ENCODE results near the gene SLC38A10.

Gene SLC38A10

DNA sequence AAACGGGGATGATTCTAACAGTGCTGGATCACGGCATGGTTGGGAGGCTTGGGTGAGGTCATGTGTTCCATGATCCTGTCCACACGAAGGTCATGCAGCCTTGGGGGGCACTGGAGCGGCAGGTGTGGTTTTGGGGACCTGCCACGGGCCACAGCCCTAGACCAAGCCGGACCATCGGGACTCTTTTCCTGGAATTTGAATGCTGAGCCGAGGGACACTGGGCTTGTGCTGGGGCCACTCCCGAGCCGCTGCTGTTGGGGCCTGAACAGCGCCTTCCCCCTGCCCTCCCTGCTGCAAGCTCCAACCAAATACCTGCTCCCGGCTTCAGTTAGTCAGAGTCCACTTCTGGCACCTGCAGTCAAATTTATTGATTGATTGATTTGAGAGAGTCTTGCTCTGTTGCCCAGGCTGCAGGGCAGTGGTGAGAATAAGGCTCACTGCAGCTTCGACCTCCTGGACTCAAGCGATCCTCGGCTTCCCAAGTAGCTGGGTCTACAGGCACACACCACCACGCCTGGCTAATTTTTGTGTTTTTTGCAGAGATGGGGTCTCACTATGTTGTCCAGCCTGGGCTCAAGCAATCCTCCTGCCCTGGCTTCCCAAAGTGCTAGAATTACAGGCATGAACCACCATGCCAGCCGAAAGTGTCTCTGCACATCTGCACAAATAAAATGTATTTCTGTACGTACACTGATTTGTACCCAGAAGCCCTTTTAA is 37.2 kb upstream of the SLC38A10 start:
- DNase-seq, result no peak
- in situ Hi-C loops (cut with MboI; ENCODE audit: low pct_unique_long_range_greater_than_20kb, low sequenced_read_pairs), result no loop called here

DNA sequence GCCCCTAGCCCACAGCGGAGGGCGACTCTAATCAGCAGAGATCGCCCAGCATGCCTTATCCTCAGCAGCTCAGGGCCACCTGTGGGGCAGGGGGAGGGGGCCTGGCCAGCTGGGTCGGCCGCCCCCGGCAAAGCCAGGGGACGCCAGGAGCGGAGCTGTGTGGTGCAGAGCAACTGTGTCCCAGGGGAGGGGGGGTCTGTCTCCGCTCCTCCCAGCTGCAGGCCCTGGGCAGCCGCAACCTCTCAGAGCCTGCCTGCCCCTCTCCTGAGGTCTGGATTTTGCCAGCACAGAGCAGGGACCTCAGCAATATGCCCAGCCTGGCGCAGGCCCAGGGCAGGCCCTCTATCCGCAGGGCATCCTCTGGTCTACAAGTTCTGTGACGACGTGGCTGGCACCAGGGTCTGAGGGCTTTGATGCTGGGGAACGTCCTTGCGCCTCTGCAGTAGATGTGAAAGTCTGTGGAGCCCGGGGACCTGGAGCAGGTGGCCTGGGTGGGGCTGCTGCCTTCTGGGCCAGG is 36.5 kb upstream of the SLC38A10 start:
- DNase-seq, result no peak
- in situ Hi-C loops (cut with MboI; ENCODE audit: low pct_unique_long_range_greater_than_20kb, low sequenced_read_pairs), result no loop called here

DNA sequence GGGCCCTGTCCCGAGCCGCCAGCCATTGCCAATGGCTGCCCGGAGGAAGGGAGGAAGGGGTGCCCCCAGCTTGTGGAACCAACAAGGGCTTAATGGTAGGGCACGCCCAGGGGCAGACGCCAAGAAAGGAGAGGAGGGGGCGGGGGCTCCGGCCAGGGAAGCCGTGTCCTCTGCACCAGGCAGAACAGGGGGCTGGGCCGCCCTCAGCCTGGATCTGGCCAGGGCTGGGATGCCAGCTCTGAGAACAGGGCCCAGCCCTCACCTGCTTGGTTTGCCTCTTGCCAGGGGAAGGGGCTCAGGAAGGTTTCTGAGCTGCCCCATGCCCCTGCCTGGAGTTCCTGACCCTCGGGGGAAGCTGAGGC is 35.8 kb upstream of the SLC38A10 start:
- in situ Hi-C loops (cut with MboI; ENCODE audit: low pct_unique_long_range_greater_than_20kb, low sequenced_read_pairs), result no loop called here
- no peak for DNase-seq

DNA sequence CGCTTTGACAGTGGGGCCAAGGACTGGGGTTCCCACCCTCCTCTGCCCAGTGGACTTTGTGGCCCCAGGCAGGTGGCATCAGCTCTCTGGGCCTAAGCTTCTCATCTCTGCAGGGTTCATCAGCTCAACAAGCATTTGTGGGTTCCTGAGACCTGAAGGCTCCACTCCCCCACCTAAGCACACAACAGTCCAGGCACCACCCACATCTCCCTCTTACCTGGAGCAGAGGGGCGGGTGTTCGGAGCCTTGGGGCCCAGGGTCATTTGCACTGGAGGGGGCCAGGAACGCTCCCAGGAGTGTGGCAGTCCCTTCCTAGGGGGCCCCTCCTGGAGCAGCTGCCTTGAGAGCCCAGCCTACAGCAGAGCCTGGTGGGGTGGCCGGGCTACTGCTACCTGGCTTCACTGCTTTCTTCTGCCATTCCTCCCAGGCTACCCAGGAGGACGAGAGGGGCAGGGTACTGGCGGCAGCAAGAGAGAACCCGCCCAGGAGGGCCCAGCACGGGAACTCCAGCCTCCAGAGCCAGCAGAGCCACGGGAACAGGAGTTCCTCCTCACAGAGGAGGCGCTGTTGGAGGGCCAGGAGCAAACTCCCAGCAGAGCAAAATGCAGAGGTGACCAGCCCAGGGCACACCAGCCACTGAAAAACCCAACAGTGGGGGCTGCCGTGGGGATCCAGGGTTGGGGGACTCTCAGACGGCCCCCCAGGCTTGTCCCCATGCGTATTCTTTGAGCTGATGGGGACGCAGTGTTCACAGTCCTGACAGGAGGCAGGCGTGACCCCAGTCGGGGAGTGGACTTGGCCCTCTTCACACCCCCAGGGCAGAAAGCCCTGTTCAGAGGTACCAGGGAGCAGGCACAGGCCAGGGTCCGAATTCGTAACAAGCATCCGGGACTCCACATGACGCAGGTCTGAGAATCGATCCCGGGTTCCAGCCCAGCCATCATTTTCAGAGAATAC is 35.1 kb upstream of the SLC38A10 start:
- DNase-seq, result no peak
- in situ Hi-C loops (cut with MboI; ENCODE audit: low pct_unique_long_range_greater_than_20kb, low sequenced_read_pairs), result no loop called here

DNA sequence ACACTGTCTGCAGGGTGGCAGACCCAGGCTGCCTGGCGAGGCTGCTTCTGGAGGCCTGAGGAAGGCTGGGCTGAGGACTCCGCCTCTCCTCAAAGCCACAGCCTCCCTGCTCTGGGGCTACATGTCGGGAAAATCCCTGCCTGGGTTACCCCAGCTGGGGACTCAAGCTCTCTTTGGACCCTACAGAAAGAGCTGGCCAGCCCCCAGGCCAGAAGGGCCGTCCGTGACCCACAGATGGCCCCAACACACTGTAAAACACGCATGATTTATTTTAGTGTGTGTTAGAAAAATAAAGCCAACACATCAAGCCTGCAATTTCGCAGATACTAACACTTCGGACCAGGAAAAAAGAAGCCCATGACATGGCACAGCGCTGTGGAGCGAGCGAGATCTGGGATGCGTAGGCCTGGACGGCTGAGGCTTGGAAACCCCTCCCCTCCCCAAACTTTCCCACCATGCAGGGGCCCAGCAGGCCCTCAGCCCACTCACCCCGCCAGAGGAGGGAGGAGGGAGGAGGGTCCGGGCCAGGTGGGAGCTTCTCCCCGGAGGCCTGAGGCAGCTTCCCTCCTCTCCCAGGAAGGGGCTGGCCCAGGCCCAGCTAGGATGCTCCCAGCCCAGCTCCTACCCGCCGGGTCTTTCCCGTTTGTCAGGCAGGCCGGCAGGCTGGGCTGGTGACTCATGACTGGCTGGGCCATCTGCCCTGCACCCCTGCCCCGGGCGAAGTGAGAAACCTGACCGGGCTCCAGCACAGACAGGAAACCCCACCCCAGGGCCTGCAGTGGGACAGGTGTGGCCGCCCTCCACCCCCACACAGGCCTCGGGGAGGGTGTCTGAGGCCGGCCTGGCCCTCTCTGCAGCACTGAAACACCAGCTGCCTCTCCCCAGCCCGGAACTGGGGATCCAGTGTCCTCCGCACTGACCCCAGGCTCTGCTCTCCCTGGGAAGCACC is 34.1 kb upstream of the SLC38A10 start:
- no peak for DNase-seq
- in situ Hi-C loops (cut with MboI; ENCODE audit: low pct_unique_long_range_greater_than_20kb, low sequenced_read_pairs), result no loop called here

DNA sequence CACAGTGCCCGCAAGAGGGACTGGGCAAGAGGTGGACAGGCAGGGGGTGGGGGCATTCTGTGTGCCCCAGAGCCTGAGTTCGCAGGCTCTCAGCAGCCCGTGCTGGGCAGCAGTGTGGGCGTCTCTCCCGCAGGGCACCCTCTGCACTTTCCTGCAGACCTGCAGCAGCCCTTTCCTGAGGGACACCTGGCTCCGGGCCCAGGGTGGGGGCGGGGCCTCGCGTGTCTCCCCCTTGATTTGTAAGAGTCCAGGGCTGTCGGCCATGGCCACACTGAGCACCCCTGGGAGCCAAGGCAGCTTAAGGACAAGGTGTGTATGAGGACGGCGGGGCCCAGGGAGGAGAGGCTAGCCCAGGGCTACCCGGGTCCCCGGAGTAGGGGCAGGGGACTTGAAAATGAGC is 33.4 kb upstream of the SLC38A10 start:
- no peak for DNase-seq
- in situ Hi-C loops (cut with MboI; ENCODE audit: low pct_unique_long_range_greater_than_20kb, low sequenced_read_pairs), result no loop called here

DNA sequence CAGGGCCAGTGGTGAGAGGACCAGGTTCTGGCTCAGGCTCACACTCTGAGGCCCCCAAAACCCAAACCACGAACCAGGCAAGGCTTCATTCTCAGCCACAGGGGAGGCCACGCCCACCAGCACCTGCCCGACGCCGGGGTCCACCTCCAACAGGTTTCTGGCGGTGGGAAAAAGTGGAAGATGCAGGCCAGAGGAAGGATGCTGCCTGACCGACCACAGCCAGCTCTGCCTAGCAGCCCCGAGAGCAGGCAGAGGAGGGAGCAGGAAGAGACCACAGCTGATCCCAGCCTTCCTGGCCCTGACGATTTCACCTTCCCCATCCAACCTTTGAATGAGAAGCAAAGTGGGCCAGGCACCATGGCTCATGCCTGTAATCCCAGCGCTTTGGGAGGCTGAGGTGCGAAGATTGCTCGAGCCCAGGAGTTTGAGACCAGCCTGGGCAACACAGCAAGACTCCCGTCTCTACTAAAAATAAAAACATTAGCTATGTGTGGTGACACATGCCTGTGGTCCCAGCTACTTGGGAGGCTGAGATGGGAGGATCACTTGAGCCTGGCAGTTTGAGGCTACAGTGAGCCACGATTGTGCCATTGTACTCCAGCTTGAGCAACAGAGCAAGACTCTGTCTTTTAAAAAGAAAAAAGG is 30.7 kb upstream of the SLC38A10 start:
- no peak for DNase-seq
- in situ Hi-C loops (cut with MboI; ENCODE audit: low pct_unique_long_range_greater_than_20kb, low sequenced_read_pairs), result no loop called here

DNA sequence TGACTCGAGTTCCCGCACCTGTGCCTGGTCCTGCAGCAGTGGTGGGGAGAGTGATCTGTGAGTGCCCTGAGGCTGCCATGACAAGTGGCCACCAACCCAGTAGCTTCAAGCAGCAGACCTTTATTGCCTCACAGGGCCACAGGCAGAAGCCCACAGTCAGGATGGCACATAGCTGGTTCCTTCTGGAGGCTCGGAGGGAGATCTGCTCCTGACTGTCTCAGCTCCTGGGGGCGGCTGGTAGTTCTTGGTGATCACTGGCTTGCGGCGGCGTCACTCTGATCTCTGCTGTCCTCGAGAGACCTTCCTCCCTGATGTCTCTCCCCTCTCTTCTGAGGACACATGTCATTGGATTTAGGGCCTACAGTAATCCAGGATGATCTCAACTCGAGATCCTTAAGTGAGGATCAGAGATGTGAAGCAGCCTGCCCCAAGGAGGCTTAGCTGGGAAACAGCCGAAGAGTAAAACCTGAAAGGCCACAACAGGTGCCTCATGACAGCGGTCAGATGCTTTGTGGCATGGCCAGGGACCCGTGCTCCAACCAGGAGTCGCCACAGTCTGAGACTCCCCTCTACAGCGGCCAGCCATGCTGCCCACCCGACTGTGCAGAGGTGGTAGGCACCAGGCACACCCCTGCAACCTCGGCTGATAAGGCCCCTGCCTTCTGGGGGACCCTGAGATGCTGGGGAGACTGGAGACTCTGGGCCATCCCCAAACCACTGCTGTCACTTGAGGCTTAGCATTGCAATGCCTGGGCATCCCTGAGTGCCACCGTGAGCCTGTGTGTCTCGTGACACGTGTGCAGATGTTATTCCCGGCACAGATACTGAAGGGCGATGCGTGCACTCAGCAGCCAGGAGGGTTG is 30.0 kb upstream of the SLC38A10 start:
- DNase-seq, result no peak
- in situ Hi-C loops (cut with MboI; ENCODE audit: low pct_unique_long_range_greater_than_20kb, low sequenced_read_pairs), result no loop called here

DNA sequence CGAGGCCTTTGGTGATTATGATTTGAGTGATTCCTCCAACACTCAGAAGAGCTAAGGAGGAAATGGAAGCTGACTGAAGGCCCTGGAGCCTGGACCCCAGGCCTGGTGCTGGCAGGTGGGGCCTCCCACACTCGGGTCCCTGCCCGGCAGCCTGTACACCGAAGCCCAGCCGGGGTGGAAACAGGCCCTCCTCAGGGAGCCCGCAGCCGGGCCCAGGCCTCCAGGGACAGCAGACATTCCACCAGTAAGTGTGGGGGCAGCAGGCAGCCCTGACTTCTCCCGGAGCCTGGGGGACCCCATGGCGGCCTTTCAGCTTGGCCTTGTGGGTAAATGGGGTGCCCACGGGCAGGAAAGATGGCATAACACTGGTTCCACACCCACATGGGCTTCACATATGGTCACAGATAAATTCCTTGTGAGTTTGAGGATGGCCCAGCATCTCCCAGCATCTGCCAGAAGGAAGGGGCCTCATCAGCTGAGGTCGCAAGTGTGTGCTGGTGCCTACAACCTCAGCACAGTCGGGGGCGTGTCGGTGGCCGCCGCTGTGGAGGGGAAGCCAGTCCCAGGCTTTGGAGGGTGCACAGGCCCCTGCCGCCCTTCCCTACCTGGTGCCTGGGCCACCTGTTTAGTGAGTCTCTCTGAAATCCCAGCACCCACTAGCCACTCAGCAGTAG is 29.2 kb upstream of the SLC38A10 start:
- in situ Hi-C loops (cut with MboI; ENCODE audit: low pct_unique_long_range_greater_than_20kb, low sequenced_read_pairs), result no loop called here
- DNase-seq, result no peak

DNA sequence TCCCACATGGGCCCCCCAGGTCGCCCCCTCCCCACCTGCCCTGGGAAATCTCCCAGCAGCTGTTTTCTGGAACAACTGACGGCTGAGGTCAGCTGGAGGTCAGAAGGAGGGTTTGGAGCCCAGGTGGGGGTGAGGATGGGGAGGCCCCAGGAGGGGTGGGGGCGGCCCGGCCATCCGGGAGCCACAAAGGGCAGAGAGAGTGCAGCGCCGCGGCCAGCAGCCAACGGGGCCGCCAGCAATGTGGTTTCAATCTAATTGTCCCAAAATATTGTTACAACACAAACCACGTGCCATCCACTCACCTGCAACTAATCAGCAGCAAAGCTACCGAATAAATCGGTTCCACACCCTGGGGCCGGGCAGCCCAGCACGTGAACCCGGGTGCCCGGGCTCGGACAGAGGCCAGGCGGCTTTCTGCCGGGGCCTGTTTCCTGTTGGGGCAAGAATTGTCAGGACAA is 28.3 kb upstream of the SLC38A10 start:
- in situ Hi-C loops (cut with MboI; ENCODE audit: low pct_unique_long_range_greater_than_20kb, low sequenced_read_pairs), result no loop called here
- DNase-seq, result no peak

DNA sequence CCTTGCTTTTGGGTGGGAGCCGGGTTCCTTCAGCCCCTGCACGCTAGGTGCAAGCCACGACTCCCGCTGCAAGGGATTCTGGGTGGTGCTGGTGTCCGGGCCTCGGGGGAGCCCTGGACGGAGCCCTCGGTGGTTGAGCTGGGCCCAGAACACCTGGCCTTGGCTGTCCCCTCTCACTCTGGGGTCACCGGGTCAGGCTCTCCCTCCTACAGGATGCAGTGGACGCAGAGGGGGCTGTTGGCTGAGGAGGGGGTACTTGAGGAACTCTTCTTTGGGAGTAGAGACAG is 27.9 kb upstream of the SLC38A10 start:
- in situ Hi-C loops (cut with MboI; ENCODE audit: low pct_unique_long_range_greater_than_20kb, low sequenced_read_pairs), result no loop called here
- DNase-seq, result no peak

DNA sequence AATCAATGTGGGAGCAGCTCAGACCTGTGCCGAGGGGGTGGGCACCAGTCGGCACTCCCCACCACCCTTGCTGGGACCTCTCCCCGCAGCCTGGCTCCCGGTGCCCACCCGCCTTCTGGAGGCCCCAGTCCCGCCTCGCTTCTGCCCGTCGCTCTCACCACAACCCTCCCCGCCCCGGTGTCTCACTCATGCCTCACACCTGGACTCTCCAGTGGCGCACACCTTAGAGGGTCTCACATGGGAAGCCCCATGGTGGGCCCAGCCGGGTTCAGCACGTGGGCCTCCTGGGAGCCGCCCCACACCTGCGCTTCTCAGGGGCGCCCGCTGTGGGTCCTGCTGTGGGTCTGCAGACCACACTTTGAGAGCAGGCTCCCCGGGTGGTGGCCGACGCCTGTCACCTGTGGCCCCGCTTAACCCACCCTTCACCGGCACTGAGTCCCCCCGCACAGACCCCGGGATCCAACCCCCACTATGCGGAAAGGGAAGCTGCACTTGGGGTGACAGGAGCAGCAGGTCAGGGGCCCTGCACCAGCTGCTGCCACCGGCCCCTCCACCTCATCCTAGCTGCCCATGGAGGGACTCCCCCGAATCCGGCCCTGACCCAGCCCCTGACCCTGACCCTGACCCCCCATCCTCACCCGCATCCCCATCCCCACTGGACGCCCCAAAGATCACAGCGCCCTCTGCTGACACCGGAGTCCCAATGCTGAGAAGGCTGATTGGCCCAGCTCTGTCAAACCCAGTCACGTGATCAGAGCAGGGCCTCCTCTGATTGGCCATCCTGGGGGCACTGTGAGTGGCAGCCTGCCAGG is 27.4 kb upstream of the SLC38A10 start:
- DNase-seq, result no peak
- in situ Hi-C loops (cut with MboI; ENCODE audit: low pct_unique_long_range_greater_than_20kb, low sequenced_read_pairs), result no loop called here

DNA sequence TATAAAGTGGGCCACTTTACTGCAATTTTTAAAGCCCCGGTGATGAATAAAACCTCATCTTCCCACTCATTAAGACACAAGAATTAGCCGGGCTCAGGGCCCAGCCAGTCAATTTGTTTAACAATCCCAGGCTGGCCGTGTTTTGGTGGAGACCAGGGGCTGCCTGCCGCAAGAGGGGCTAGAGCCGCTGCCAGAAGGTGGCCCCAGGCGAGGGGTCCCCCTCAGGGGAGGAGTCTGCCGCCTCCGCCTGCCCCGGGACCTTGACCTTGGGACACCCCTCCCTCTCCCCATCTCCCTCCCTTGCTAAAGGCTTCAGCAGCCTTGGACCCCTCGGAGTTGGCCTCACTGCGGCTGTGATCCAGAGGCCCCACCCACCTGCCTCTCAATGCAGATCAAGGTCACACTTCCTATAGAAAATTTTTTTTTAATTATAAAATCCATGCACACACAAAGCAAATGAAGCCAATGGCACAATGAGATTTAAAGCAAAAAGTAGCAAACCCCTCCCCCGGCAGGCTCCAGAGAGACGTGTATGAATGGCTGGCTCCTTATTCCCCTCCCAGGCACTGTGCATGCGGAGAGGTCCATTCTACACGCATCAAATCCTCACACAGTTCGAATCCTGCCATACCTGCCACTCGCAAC is 23.0 kb upstream of the SLC38A10 start:
- in situ Hi-C loops (cut with MboI; ENCODE audit: low pct_unique_long_range_greater_than_20kb, low sequenced_read_pairs), result no loop called here
- no peak for DNase-seq

DNA sequence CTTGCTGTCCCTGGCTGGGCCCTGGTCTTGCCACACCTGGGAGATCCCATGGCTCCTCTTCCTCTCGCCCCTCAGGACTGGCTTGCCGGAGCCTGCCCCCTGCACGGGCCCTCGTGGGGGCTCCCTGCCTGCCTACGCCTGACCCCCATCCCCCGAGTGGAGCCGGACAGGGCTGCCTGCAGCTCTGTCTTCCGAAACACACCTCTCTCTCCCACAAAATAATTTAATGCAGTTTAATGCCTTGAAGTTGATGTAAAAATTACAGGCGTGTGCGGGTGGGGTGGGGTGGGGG is 22.4 kb upstream of the SLC38A10 start:
- in situ Hi-C loops (cut with MboI; ENCODE audit: low pct_unique_long_range_greater_than_20kb, low sequenced_read_pairs), result no loop called here
- no peak for DNase-seq

DNA sequence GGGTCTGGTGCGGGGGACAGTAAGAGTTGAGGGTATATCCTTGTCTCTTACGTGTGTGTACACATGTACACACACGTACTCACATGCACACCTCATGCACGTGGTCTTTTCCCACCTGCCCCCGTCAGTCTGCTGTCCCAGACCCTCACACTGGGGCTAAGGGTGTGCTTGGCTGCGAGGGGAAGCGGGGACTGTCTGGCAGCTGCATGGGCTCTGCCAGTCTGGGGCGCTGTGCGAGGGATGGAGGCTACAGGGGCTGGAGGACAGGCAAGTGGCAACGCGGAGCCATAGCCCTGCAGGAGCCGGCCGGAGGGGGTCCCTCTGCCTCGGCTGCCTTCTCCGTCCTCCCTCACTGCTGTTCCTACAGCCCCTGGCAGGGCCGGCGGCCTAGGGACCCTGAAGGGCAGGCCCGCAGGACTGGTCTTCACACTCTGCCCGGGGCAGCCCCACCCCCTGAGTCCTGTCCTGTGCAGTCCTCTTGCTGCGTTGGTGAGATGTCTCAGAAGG is 20.8 kb upstream of the SLC38A10 start:
- no peak for DNase-seq

DNA sequence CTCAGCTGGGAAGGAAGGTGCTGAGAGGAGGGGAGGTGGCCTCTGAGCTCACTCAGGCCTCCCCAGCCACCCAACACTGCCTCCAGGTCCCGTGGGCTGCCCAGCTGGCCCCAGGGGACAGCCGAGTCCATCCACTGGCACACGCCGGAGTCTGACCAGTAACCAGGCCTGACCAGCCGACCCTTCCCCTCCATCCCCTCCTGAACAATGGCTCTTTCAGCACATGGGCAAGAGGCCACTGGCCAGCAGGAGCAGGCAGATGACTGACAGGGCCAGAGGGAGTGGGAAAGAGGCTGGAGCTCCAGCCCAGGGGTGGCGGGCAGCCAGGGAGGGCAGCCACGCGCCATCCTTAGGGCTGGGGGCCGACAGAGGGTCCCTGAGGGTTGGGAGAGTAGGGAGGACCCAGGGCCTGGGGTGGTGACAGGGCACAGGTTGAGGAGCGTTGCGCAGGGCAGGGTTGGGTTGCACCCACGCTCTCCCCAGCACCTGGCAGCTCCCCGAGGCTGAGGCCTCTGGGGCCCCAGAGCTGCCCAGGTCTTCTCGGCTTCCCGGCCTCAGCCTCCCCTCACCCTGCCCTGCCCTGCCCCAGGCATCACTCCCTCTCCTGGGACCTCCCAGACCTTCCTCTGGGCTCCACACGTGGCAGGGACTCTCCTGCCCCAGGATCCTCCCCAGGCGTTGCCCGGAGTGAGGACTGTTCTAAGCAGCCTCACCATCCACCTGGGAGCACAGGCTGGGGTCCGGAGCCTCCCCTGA is 20.2 kb upstream of the SLC38A10 start:
- in situ Hi-C loops (cut with MboI; ENCODE audit: low pct_unique_long_range_greater_than_20kb, low sequenced_read_pairs), result no loop called here
- no peak for DNase-seq

More for the DNA sequence above, 20.8 kb upstream of the SLC38A10 start:
- in situ Hi-C loops (cut with MboI; ENCODE audit: low pct_unique_long_range_greater_than_20kb, low sequenced_read_pairs), result no loop called here

Data from KBM-7 (cell line).